CD14-positive monocyte (primary cell): Measurements from ENCODE around the gene AHR. TPM values are rescaled to one million over a fixed set of nuclear protein-coding genes. Genes with fewer than 3 reads are reported as not detected.

Experiments used
- DNase-seq, 3 donors: peaks; one replicate each; pipeline ENCODE4 v3.0.0-alpha.2; 2011 to 2022
- H2AFZ ChIP-seq: 2 replicates; pipeline ENCODE4 v1.6.0; 2012; ENCODE audit warnings: mild to moderate bottlenecking, low read depth, low read length, inconsistent platforms; ENCODE audit not compliant: insufficient read depth, poor library complexity, severe bottlenecking
- H3K27ac ChIP-seq, 2 donors: 1 replicate in 1 of 2; 2 replicates in 1 of 2; pipeline ENCODE4 v1.5.1; 2012 to 2013; ENCODE audit warnings: low read length in 2 of 2, control low read depth in 1 of 2, inconsistent platforms in 1 of 2, low read depth in 1 of 2, mild to moderate bottlenecking in 1 of 2
- H3K27me3 ChIP-seq, 2 donors: one replicate each; pipeline versions ENCODE4 v1.6.0 to v1.6.1; 2011 to 2013; ENCODE audit warnings: low read length in 2 of 2; ENCODE audit not compliant: control insufficient read depth in 2 of 2, insufficient read depth in 2 of 2
- H3K36me3 ChIP-seq, 2 donors: replicated peaks in 1 of 2; 1 replicate in 1 of 2; 2 replicates in 1 of 2; pipeline versions ENCODE4 v1.5.1 to v1.6.1; 2012 to 2013; ENCODE audit warnings: low read length in 2 of 2, control low read depth in 1 of 2, inconsistent platforms in 1 of 2, mild to moderate bottlenecking in 1 of 2; ENCODE audit not compliant: insufficient read depth in 2 of 2, control insufficient read depth in 1 of 2
- H3K4me1 ChIP-seq, 2 donors: 1 replicate in 1 of 2; 2 replicates in 1 of 2; pipeline versions ENCODE4 v1.5.1 to v1.6.1; 2012 to 2013; ENCODE audit warnings: low read length in 2 of 2, control low read depth in 1 of 2, inconsistent platforms in 1 of 2, mild to moderate bottlenecking in 1 of 2, moderate library complexity in 1 of 2; ENCODE audit not compliant: insufficient read depth in 2 of 2, control insufficient read depth in 1 of 2
- H3K4me2 ChIP-seq: replicated peaks from 2 replicates; pipeline ENCODE3; 2012; ENCODE audit warnings: low read length, moderate library complexity, mild to moderate bottlenecking; ENCODE audit not compliant: poor library complexity, severe bottlenecking; ENCODE audit errors: extremely low read depth
- H3K4me3 ChIP-seq, 3 experiments: fragments of 200-600 bp in 1 of 3; sonication (generic) in 1 of 3; replicated peaks in 1 of 3; 1 replicate in 2 of 3; 2 replicates in 1 of 3; pipeline ENCODE4 v1.5.1; 2011 to 2013; ENCODE audit warnings: low read length in 3 of 3, mild to moderate bottlenecking in 3 of 3, control low read depth in 2 of 3, low read depth in 2 of 3, inconsistent platforms in 1 of 3, moderate library complexity in 1 of 3
- H3K79me2 ChIP-seq: 2 replicates; pipeline ENCODE4 v1.6.0; 2012; ENCODE audit warnings: mild to moderate bottlenecking, control low read depth, inconsistent platforms, low read length, moderate library complexity; ENCODE audit not compliant: insufficient read depth
- H3K9ac ChIP-seq: 2 replicates; pipeline ENCODE4 v1.6.0; 2017; ENCODE audit warnings: low read length, mild to moderate bottlenecking; ENCODE audit not compliant: insufficient read depth, poor library complexity, severe bottlenecking
- H3K9me3 ChIP-seq, 2 donors: replicated peaks in 1 of 2; 1 replicate in 1 of 2; 2 replicates in 1 of 2; pipeline versions ENCODE4 v1.5.1 to v1.6.1; 2012 to 2013; ENCODE audit warnings: low read length in 2 of 2, control low read depth in 1 of 2; ENCODE audit not compliant: control insufficient read depth in 1 of 2, insufficient read depth in 1 of 2
- H4K20me1 ChIP-seq: 2 replicates; pipeline ENCODE4 v1.6.0; 2012; ENCODE audit warnings: mild to moderate bottlenecking, low read length, control low read depth, moderate library complexity; ENCODE audit not compliant: insufficient read depth
- H3K27ac Mint-ChIP-seq, 7 donors: one replicate each; pipeline ENCODE4 v1.8.0; 2020; ENCODE audit warnings: mild to moderate bottlenecking in 7 of 7, mixed read lengths in 7 of 7, moderate library complexity in 6 of 7, inconsistent platforms in 2 of 7
- H3K27me3 Mint-ChIP-seq, 3 donors: one replicate each; pipeline ENCODE4 v1.8.0; 2021 to 2022; ENCODE audit warnings: low read depth in 3 of 3, mild to moderate bottlenecking in 3 of 3, mixed read lengths in 3 of 3, moderate library complexity in 3 of 3, inconsistent platforms in 1 of 3
- H3K36me3 Mint-ChIP-seq, 2 donors: one replicate each; pipeline ENCODE4 v1.8.0; 2020; ENCODE audit warnings: mixed read lengths in 2 of 2, inconsistent platforms in 1 of 2, mild to moderate bottlenecking in 1 of 2
- H3K4me1 Mint-ChIP-seq: one replicate; pipeline ENCODE4 v1.8.0; 2020; ENCODE audit warnings: mild to moderate bottlenecking, mixed read lengths
- H3K4me3 Mint-ChIP-seq, 2 donors: one replicate each; pipeline ENCODE4 v1.8.0; 2020; ENCODE audit warnings: mild to moderate bottlenecking in 2 of 2, mixed read lengths in 2 of 2, moderate library complexity in 1 of 2
- H3K9me3 Mint-ChIP-seq, 7 donors: one replicate each; pipeline ENCODE4 v1.8.0; 2020 to 2022; ENCODE audit warnings: mixed read lengths in 7 of 7, mild to moderate bottlenecking in 6 of 7, moderate library complexity in 6 of 7, inconsistent platforms in 2 of 7
- CTCF ChIP-seq: fragments of 200-600 bp; IDR thresholded peaks from one replicate; pipeline ENCODE4 v1.8.0; 2022; ENCODE audit warnings: antibody characterized with exemption, mild to moderate bottlenecking
- WGBS: methylation state at CpG from one replicate; pipeline ENCODE4 v1.1.5; 2013; ENCODE audit warnings: missing lambda C conversion rate; ENCODE audit not compliant: insufficient coverage; 5-methylcytosine and 5-hydroxymethylcytosine counted together
- intact Hi-C, 2 donors: fragments of 100-400 bp; cut with micrococcal nuclease; formaldehyde crosslinking; loops; one replicate each; pipeline versions ENCODE4 v1.15.0 to v1.15.1; 2023
- polyA plus RNA-seq, 3 donors: library from polyadenylated mRNA; depleted of rRNA in 1 of 3; unstranded in 2 of 3; stranded (reverse) in 1 of 3; fragments of 300-500 nt in 2 of 3; fragments of >200 nt in 1 of 3; fragmentation: Illumina TruSeq in 2 of 3; gene quantifications; 1 replicate in 2 of 3; 2 replicates in 1 of 3; pipeline ENCODE4 v1.2.3, GENCODE V29; 2012 to 2021

Gene AHR
- polyA plus RNA-seq, 3 donors = 42.4 to 56.6 (median 54.1) TPM

GRCh38 chr7:17319164-17320101 is 21.0 kb downstream of the AHR start:
- Histone ChIP-seq H3K9ac (no peak overlapping the region), H3K4me3 (no peak overlapping the region), H4K20me1 (peaks cover 98% of the 10 kb centered on the region), H3K27me3 (no peaks in the 10 kb centered on the region), H3K36me3 (peaks cover 27 to 81% of the 10 kb centered on the region in 2 donors), H2AFZ (no peak overlapping the region), H3K4me2 (no peak overlapping the region), H3K27ac (no peak overlapping the region), H3K79me2 (peaks cover 6% of the 10 kb centered on the region), H3K4me1 (no peaks in the 10 kb centered on the region), H3K9me3 (no peaks in the 10 kb centered on the region)
- no peaks in the 10 kb centered on the region for H3K27me3 Mint-ChIP-seq
- H3K9me3 Mint-ChIP-seq = no peaks in the 10 kb centered on the region
- H3K4me1 Mint-ChIP-seq = no peaks in the 10 kb centered on the region
- no peak overlapping the region for H3K4me3 Mint-ChIP-seq
- H3K36me3 Mint-ChIP-seq = peaks cover 51 to 77% of the 10 kb centered on the region in 2 donors
- TF ChIP-seq CTCF = no peak
- WGBS = no CpG with 5 or more reads among the region's 4 CpGs
- DNase-seq = no peak
- no peak overlapping the region for H3K27ac Mint-ChIP-seq
- intact Hi-C loops = no loop called here

GRCh38 chr7:17320102-17320497 is 21.6 kb downstream of the AHR start:
- intact Hi-C loops = no loop called here
- no peaks in the 10 kb centered on the region for H3K4me1 ChIP-seq
- no peaks in the 10 kb centered on the region for H3K9me3 ChIP-seq
- H2AFZ ChIP-seq = no peak overlapping the region
- no peaks in the 10 kb centered on the region for H3K4me1 Mint-ChIP-seq
- H3K36me3 Mint-ChIP-seq = peaks cover 52 to 78% of the 10 kb centered on the region in 2 donors
- no peaks in the 10 kb centered on the region for H3K27me3 Mint-ChIP-seq
- no peaks in the 10 kb centered on the region for H3K9me3 Mint-ChIP-seq
- H3K36me3 ChIP-seq = peaks cover 29 to 81% of the 10 kb centered on the region in 2 donors
- H3K4me3 Mint-ChIP-seq = no peak overlapping the region
- no peak overlapping the region for H3K4me3 ChIP-seq
- H3K27ac Mint-ChIP-seq = no peak overlapping the region
- H3K4me2 ChIP-seq = no peak overlapping the region
- H3K27ac ChIP-seq = no peak overlapping the region
- H3K27me3 ChIP-seq = no peaks in the 10 kb centered on the region
- H3K9ac ChIP-seq = no peak overlapping the region
- peaks cover 98% of the 10 kb centered on the region for H4K20me1 ChIP-seq
- H3K79me2 ChIP-seq = peaks cover 6% of the 10 kb centered on the region
- no peak for DNase-seq
- TF ChIP-seq CTCF = no peak
